AG08396 (cell line): ENCODE data around the gene GDI2.
"Not testable (repeated sequence)": the region's sequence is repeated elsewhere in the genome, so short reads cannot be mapped to it uniquely, and the experiment has no call there.

Source experiments
- DNase-seq: peaks from one replicate; pipeline ENCODE4 v3.0.0; 2012; ENCODE audit warnings: low spot score, mixed read lengths

The GDI2 gene

DNA sequence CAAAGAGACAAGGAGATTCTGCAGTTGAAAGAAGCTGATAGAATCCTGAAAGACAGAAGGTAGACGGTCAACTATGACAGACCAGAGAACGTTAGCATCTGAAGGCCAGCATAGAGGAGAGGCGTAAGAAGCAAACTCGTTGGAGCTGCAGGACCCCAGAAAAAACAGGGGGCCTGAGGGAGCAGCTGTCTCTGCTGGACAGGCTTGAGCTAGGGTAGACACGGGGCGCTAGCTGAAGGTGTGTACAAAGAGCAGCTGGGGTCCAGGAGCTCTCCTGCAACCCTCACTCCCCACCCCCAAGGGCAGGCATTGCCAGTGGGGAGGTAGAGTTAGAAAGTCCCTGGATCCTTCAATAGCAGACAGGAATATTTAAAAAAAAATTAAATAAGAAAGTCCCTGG, 14.6 kb upstream of the GDI2 start:
- no peak for DNase-seq

DNA sequence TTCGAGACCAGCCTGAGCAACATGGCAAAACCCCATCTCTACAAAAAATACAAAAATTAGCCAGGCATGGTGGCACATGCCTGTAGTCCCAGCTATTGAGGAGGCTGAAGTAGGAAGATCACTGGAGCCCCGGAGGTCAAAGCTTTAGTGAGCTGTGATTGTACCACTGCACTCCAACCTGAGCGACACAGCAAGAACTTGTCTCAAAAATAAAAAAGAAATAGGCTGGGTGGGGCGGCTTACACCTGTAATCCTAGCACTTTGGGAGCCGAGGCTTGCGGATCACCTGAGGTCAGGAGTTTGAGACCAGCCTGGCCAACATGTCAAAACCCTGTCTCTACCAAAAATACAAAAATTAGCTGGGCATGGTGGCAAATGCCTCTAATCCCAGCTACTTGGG, 13.3 kb upstream of the GDI2 start:
- not testable (repeated sequence) for DNase-seq

DNA sequence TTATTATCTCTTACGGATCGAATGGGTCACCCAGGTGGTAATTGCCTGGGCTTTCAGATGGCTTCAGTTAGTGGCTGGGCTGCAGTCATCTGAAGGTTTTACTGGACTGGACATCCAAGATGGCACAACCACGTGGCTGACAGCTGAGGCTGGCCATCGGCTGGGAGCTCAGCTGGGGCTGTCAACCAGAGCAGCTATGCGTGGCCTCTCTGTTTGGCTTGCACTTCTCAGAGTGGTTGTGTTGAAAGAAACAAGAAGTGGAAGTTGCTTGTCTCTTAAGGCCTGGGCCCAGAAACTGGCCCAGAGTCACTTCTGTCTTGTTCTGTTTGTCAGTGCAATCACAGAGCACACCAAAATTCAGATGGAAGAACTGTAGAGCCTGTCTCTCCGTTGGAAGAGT, 5.7 kb upstream of the GDI2 start:
- no peak for DNase-seq

DNA sequence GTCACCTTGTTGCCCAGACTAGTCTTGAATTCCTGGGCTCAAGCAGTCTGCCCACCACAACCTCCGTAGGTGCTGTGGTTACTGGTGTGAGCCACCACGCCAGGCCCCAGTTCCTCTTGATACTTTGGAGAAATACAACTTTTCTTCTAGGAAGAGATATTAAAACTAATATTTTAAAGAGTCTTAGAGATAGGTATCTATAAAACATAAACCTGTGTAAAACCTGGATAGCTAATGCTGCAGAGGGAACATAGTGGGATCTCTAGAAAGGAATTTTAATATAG, 4.8 kb upstream of the GDI2 start:
- DNase-seq: no peak

DNA sequence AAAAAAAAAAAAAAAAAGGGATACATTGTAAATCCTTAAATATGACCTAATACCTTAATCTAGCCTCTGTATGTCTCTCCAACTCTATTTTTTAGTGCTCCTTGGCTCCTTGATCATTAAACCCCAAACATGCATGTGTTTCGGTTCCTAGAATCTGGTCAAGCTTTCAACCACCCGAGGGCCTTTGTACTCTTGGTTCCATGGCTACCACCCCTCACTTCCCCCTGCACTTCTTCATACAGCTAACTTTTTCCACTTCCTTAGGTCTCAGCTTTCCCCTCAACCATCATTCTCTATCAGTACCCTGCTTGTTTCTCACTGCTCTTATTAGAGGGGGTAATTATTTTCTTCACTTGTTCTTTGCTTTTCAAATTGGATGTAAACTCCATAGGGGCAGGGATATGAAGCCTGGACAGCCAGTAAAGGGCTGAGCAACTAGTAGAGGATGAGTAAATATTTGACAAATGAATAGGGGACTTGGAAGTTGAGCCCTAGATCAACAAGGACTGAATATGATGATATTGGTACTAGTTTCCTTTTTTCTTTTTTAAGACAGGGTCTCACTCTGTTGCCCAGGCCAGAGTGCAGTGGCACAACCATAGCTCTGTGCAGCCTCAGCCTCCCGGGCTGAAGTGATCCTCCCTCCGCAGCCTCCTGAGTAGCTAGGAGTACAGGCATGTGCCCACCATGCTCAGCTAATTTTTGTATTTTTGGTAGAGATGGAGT, 4.3 kb upstream of the GDI2 start:
- no peak for DNase-seq

DNA sequence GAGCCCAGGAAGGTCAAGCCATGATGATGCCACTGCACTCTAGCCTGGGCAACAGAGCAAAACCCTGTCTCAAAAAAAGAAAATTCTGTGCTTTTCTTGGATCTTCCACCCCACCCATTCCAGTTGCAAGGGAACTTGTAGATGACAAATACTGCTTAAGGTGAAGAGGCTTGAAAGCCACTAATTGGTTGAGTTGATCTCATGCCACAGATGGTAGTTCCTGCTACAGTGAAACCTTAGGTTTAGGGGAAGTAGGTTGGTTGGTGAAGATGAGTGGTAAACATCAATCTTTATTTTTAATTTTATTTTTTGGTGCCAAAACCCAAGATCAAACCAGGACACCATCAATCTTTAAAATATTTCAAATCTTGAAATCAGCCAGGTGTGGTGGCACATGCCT, 2.9 kb upstream of the GDI2 start:
- no peak for DNase-seq

DNA sequence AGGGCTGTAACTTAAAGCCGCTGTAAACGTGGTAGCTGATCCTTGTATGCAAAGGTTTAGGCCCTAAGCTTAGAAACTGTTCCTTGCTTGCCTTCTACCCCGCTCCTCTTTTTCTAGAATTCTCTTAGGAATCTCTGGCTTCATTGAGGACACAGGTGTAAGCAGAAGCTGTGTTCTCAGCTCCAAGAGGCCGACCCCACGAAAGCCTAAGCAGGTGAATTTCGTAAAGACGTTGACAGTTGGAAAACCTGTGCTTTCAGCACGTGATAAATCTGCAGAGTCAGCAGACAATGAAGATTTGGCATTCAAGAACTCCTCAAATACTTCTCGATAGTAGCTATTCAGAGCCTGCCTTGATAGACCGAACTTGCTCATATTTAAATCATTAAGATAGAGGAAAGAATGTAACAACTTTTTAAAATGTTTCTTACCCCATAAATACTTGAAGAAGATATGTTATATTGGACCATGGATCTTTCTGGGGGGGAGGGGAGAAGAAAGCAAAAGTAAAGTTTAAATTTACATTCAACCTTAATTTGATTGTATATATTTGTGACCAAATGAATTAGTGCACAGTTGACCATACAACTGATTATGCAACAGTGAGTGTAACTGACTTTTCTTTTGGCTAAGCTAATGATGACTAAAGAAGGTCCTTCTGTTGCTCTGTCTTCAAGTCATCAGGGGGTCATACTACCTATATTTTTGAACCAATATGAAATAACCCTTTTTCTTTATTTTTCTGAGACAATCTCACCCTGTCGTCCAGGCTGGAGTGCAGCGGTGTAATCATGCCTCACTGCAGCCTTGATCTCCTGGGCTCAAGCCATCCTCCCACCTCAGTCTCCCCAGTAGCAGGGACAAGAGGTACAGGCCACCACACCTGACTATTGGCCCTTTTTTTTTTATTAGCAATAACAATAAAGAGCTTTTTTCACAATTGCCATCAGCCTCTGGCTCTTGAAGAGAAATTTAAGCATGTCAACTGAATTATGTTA, 1.2 kb upstream of the GDI2 start:
- no peak for DNase-seq

DNA sequence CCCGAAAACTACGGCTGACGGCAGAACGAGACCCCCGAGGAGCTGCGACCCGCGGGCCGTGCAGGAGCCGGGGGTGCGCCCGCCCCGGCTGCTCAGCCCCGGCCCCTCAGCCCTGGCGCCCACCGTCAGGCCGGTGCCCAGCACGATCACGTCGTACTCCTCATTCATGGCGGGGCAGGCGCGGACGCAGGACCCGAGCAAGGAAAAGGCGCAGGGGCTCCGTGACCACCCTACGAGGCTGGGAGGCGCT, 218 bp downstream of the GDI2 start:
- no peak for DNase-seq

DNA sequence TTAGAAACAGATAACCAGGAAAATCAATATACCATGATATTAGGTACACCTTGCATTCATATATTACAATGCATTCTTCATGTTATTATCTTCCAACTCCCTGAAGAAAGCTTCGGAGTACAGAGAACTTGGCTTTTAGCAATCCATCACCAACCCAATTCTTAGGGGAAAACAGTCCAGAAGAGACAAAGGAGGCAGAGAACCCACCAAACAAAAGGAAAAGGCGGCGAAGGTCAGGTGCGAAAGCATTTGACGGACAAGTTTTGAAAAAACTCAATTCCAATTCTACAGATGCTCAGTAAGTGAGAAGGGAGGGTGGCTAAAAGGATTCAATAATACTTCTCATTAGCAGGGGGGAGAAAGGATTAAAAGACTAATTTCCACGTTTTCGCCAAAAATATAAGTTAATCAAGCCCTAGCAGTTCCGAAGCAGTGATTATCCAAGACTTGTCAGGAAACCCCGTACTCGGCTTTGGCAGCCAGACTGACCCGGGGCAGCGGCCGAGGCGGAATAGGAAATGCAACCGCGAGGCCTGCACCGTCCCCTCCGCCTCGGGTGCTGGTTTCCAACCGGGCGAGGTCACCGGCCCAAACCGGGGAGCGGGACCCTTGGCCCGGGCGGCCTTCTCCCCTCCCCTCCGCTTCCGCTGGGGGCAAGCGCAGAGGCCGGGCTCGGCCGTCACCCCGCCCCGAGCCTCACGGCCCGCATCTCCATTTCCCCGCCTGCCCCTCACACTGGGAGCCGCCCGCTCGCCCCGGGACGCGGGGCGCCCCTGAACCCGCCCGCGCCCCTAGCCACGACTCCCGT, 747 bp downstream of the GDI2 start:
- DNase-seq: peak; percentile 56

DNA sequence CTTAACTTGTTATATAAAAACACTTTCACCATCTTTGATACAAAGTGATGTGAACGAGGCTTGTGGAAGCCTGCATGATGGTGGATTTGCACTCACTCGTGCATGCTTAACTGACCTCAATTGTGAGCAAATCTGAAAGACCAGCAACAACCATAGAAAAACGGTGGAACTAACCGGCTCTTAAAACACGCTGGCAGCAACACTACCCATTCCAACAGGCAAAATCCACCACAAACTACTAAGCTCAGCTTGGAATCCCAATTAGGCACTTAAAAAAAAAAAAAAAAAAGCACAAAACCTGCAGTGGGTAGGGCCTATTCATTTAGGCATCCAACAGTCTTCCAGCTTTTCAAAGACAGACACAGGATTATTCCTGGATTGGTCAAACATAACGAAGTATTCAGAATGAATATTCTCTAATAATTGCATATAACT, 1.8 kb downstream of the GDI2 start:
- DNase-seq: peak; percentile 63

DNA sequence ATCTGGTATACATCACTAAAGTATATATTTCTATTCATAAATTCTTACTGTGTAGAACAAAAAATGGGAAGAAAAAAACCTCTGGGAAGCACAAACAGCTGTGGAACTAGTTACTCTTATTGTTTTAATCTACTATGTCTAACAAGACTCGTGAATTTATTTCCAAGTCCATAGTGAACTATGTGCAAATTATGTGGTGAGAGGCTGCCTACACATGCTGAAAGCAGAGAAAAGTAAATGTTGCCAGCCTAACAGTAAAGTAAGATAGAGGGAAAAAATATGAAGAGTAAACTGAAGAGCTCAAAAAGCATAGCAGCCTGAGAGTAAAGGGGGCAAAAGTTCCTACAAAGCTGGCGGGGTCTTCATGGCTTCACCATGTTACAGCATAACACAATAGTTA, 3.0 kb downstream of the GDI2 start:
- no peak for DNase-seq

DNA sequence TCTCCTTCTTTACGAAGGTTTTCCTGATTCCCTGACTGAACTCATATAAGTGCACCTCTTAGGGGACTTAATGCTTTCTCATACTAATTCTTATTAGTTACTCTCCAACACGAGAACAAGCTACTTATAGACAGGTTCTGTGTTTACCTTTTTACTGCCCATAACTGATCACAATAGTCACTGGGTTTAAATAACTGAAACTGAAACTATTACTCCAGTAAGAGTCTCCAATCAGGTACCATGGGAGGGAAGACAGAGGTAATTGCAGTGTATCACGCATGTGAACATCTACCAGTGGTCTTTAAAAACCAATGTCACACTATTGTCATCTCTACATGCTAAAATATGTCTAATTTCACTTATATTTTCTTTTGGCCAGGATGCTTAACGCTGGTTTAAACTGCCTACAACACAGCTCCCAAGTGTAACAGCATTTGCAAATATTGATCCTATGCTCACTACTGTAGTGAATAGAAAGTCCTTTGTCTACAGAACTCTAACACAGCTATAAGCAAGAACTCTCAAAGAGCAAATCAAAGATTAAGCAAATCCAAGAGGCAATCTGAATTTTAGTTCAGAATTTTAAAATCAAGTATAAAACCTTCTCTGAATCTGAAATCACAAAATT, 3.6 kb downstream of the GDI2 start:
- no peak for DNase-seq

DNA sequence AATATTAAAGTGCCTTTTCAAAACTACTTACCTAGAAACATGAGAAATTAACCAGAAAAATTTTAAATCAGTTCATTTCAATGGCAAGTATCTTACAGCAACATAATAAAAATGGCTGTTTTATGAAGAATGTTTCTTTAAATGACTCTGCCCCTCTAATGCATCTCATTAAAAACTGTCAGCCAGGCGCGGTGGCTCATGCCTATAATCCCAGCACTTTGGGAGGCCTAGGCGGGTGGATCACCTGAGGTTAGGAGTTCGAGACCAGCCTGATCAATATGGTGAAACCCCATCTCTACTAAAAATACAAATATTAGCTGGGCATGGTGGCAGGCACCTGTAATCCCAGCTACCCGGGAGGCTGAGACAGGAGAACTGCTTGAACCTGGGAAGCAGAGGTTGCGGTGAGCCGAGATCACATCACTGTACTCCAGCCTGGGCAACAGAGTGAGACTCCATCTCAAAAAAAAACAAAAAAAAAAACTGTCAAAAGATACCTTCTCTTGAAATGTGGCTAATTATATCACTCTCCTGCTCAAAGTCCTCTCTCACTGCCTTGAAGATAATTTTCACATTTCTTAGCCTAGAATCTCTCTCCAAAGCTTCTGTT, 4.3 kb downstream of the GDI2 start:
- DNase-seq: not testable (repeated sequence)

DNA sequence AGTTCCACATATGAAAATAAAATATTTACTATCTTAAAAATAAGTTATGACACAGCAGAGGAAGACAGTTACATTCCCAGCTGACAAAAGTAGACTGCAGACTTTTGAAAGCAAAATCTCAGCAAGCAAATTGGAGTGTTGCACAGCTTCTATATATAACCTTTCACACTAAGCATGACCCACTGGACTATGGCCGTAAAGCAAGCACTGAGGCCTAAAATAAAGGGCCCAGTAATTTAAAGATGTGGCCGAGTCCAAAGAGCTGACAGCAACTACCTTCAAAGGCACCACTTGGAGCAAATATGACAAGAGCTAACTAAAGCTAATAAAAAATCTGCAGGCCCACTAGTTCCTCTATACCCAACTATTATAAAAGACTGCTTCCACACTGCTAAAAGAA, 6.5 kb downstream of the GDI2 start:
- no peak for DNase-seq

DNA sequence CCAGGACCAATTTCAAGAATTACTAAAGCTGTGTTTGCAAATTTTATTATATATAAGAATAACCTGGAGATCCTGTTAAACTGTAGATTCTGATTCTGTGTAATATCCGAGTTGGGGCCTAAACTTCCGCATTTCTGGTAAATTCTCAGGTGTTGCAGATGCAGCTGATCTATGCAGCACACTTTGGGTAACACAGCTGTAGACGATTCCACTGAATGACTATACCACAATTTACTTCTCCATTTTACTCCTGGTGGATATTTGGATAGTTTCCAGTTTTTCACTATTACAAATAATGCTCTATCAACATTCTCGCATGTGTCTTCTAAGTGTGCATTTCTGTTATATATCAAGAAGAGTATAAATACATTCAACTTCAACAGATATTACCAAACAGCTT, 7.5 kb downstream of the GDI2 start:
- DNase-seq: no peak

DNA sequence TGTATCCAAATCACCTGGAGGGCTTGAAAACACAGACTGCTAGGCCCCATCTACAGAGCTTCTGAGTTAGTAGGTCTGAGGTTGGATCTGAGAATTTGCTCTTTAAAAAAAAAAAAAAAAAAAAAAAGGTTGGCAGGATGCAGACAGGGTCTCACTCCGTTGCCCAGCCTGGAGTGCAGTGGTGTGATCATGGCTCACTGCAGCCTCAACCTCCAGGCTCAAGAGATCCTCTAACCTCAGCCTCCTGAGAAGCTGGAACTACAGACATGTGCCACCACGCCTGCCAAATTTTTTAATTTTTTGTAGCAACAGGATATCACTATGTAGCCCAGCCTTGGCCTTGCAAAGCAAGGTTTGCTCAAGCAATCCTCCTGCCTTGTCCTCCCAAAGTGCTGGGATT, 8.0 kb downstream of the GDI2 start:
- DNase-seq: no peak

DNA sequence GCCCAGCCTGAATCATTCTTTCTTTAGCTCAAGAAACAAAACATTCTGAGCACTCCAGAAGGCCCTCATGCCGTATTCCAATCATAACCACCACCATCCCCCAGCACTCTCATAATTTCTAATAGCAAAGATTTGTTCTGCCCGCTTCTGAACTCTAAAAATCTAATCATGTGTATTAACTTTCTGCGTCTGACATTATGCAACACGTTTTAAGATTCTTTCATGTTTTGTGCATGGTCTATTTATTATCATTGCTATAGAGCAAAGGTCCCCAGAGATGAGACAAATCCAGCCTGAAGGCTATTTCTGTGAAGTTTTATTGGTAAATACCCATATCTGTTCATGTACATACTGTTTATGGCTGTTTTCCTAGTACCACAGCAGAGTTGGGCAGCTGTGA, 8.8 kb downstream of the GDI2 start:
- DNase-seq: no peak

DNA sequence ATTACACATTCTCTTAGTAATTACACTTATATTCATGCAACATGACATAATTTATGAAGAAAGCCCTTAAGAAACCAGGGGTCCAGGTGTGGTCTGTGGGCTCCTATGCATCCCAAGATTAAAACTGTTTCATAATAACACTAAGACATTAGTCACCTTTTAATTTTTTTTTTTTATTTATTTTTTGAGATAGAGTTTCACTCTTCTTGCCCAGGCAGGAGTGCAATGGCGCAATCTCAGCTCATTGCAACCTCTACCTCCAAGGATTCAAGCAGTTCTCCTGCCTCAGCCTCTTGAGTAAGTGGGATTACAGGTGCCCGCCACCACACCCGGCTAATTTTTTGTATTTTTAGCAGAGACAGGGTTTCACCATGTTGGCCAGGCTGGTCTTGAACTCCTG, 12.5 kb downstream of the GDI2 start:
- no peak for DNase-seq

DNA sequence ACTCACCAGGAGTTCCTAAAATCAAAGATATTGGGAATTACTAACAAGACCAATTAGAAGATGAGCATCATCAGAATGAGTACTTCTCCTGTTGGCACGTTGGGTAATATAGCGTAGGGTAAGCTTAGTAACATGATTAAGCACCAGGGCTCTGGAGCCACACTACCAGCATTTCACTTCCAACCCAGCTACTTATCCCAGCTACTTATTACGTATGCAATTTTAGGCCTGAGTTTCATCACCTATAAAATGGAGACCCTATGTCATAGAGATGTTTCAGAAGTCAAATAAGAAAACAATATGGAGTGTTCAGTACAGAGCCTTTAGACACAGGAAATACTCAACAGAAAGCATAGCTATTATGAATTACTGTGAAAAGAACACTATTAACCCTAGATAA, 19.0 kb downstream of the GDI2 start:
- no peak for DNase-seq

DNA sequence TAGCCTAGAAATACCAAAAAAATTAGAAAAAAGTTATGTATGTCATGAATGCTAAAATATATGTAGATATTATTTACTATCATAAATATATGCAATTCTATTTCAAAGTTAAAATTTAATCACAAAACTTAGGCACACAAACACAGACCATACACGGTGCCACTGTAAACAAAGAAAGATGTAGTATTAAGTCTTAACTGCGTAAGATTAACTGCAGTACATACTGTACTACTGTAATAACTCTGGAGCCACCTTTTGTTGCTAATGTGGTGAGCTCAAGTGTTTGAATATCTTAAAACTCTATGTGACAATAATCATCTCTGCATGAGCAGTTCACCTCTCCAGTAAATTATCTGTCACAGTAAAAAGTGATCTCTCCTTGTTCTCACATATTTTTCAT, 23.6 kb downstream of the GDI2 start:
- no peak for DNase-seq

DNA sequence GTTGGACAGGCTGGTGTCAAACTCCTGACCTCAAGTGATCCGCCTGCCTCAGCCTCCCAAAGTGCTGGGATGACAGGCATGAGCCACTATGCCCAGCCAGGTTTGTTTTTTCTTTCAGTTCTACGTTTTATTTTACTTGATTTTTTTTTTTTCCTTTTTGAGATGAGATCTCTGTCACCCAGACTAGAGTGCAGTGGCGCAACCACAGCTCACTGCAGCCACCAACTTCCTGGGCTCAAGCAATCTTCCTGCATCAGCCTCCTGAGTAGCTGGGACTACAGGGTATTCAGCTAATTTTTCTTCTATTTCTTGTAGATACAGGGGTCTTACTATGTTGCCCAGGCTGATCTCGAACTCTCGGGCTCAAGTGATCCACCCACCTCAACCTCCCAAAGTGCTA, 24.3 kb downstream of the GDI2 start:
- no peak for DNase-seq

DNA sequence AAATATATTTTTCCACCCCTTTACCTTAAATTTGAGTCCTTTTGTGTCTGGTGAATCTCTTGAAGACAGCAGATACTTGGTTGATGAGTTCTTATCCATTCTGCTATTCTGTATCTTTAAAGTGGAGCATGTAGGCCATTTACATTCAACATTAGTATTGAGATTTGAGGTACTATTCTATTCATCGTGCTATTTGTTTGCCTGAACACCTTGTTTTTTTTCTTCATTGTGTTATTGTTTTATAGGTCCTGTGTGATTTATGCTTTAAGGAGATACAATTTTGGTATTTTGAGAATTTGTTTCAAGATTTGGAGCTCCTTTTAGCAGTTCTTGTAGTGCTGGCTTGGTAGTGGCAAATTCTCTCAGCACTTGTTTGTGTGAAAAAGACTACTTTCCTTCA, 29.9 kb downstream of the GDI2 start:
- DNase-seq: no peak
